Glutamatergic neuron (in vitro differentiated cells): Measurements from ENCODE around the gene COX11. TPM values are rescaled to one million over a fixed set of nuclear protein-coding genes. Genes with fewer than 3 reads are reported as not detected.

Source experiments
- DNase-seq: peaks from one replicate; pipeline ENCODE4 v3.0.0; 2022
- H3K27ac Mint-ChIP-seq: one replicate; pipeline ENCODE4 v1.8.0; 2020; ENCODE audit warnings: mild to moderate bottlenecking, mixed read lengths, inconsistent platforms; ENCODE audit not compliant: unreplicated experiment
- H3K27me3 Mint-ChIP-seq: one replicate; pipeline ENCODE4 v1.8.0; 2020; ENCODE audit warnings: mild to moderate bottlenecking, moderate library complexity, mixed read lengths, inconsistent platforms; ENCODE audit not compliant: unreplicated experiment
- H3K36me3 Mint-ChIP-seq: one replicate; pipeline ENCODE4 v1.8.0; 2020; ENCODE audit warnings: mild to moderate bottlenecking, mixed read lengths, inconsistent platforms; ENCODE audit not compliant: unreplicated experiment
- H3K4me1 Mint-ChIP-seq: one replicate; pipeline ENCODE4 v1.8.0; 2020; ENCODE audit warnings: mild to moderate bottlenecking, low read depth, mixed read lengths, inconsistent platforms; ENCODE audit not compliant: unreplicated experiment
- H3K4me3 Mint-ChIP-seq: one replicate; pipeline ENCODE4 v1.8.0; 2020; ENCODE audit warnings: mild to moderate bottlenecking, mixed read lengths, inconsistent platforms; ENCODE audit not compliant: unreplicated experiment
- H3K9me3 Mint-ChIP-seq: one replicate; pipeline ENCODE4 v1.8.0; 2020; ENCODE audit warnings: mild to moderate bottlenecking, moderate library complexity, mixed read lengths, inconsistent platforms; ENCODE audit not compliant: unreplicated experiment
- CTCF ChIP-seq: fragments of 200-600 bp; sonication (generic); IDR thresholded peaks from one replicate; pipeline ENCODE4 v1.5.0; 2021; ENCODE audit not compliant: partially characterized antibody, unreplicated experiment
- total RNA-seq: library from RNA; stranded (reverse); fragmentation: NEBNext Ultra II Directional; extraction: Animal tissue kit (Norgen Biotek cat#: 25700); gene quantifications from one replicate; pipeline ENCODE4 v1.2.1, GENCODE V29; 2021; ENCODE audit not compliant: unreplicated experiment

Gene COX11
- total RNA-seq, 1 donor from 2014 or later, result 64.4 TPM

GRCh38 chr17:54983260-54983659, 14.8 kb upstream of the COX11 start:
- Mint-ChIP-seq H3K4me1 (no peaks in the 10 kb centered on the region), H3K27ac (no peak overlapping the region), H3K27me3 (no peaks in the 10 kb centered on the region), H3K36me3 (no peaks in the 10 kb centered on the region), H3K9me3 (no peaks in the 10 kb centered on the region), H3K4me3 (no peak overlapping the region)
- no peak for TF ChIP-seq CTCF
- no peak for DNase-seq

- no peak for DNase-seq
- H3K27ac Mint-ChIP-seq, result no peak overlapping the region
- H3K4me1 Mint-ChIP-seq, result no peaks in the 10 kb centered on the region
- no peak for TF ChIP-seq CTCF
- no peaks in the 10 kb centered on the region for H3K9me3 Mint-ChIP-seq
- no peak overlapping the region for H3K4me3 Mint-ChIP-seq
- no peaks in the 10 kb centered on the region for H3K36me3 Mint-ChIP-seq
- no peaks in the 10 kb centered on the region for H3K27me3 Mint-ChIP-seq
Measured at GRCh38 chr17:54982399-54982798, 13.9 kb upstream of the COX11 start.

- no peaks in the 10 kb centered on the region for H3K9me3 Mint-ChIP-seq
- H3K4me3 Mint-ChIP-seq, result no peak overlapping the region
- no peaks in the 10 kb centered on the region for H3K4me1 Mint-ChIP-seq
- no peak overlapping the region for H3K27ac Mint-ChIP-seq
- no peaks in the 10 kb centered on the region for H3K27me3 Mint-ChIP-seq
- TF ChIP-seq CTCF, result no peak
- DNase-seq, result no peak
- no peaks in the 10 kb centered on the region for H3K36me3 Mint-ChIP-seq
Measured at GRCh38 chr17:54980375-54980774, 11.9 kb upstream of the COX11 start.

- no peak for TF ChIP-seq CTCF
- Mint-ChIP-seq H3K4me3 (no peak overlapping the region), H3K36me3 (no peaks in the 10 kb centered on the region), H3K9me3 (no peaks in the 10 kb centered on the region), H3K4me1 (no peaks in the 10 kb centered on the region), H3K27ac (no peak overlapping the region), H3K27me3 (no peaks in the 10 kb centered on the region)
- no peak for DNase-seq
Measured at GRCh38 chr17:54979657-54980056, 11.2 kb upstream of the COX11 start.

- Mint-ChIP-seq H3K4me1 (no peaks in the 10 kb centered on the region), H3K9me3 (no peaks in the 10 kb centered on the region), H3K27me3 (no peaks in the 10 kb centered on the region), H3K27ac (no peak overlapping the region), H3K4me3 (no peak overlapping the region), H3K36me3 (no peaks in the 10 kb centered on the region)
- TF ChIP-seq CTCF, result no peak
- DNase-seq, result no peak
Measured at GRCh38 chr17:54977744-54978143, 9.3 kb upstream of the COX11 start.
